Dendritic cell treated with granulocyte-macrophage colony-stimulating factor and Interleukin-4, amounts not matched to agents 40 ng/mL and 50 ng/mL, for 4 days (primary cell): ENCODE results near the gene CLDN10.
"Not testable (repeated sequence)": the region's sequence is repeated elsewhere in the genome, so short reads cannot be mapped to it uniquely, and the experiment has no call there.

Experiments
- H3K27ac Mint-ChIP-seq: one replicate; pipeline ENCODE4 v1.8.0; 2022; ENCODE audit warnings: mild to moderate bottlenecking, mixed read lengths
- H3K27me3 Mint-ChIP-seq: one replicate; pipeline ENCODE4 v1.8.0; 2022; ENCODE audit warnings: mild to moderate bottlenecking, mixed read lengths
- H3K36me3 Mint-ChIP-seq: one replicate; pipeline ENCODE4 v1.8.0; 2022; ENCODE audit warnings: low read depth, mixed read lengths
- H3K4me1 Mint-ChIP-seq: one replicate; pipeline ENCODE4 v1.8.0; 2022; ENCODE audit warnings: low read depth, mixed read lengths
- H3K4me3 Mint-ChIP-seq: one replicate; pipeline ENCODE4 v1.8.0; 2022; ENCODE audit warnings: mild to moderate bottlenecking, moderate library complexity, mixed read lengths
- H3K9me3 Mint-ChIP-seq: one replicate; pipeline ENCODE4 v1.8.0; 2022; ENCODE audit warnings: mixed read lengths
- intact Hi-C: fragments of 100-400 bp; cut with micrococcal nuclease; formaldehyde crosslinking; loops from one replicate; pipeline ENCODE4 v1.15.0; 2022

The CLDN10 gene

GRCh38 chr13:95553581-95554385 is 1.3 kb downstream of the CLDN10 start:
- intact Hi-C loops = no loop called here
- Mint-ChIP-seq H3K9me3 (no peaks in the 10 kb centered on the region), H3K4me1 (peaks cover 21% of the 10 kb centered on the region), H3K27ac (no peak overlapping the region), H3K4me3 (peak overlapping the region; percentile 65), H3K36me3 (no peaks in the 10 kb centered on the region), H3K27me3 (peaks cover 40% of the 10 kb centered on the region)

GRCh38 chr13:95557013-95557412 is 4.5 kb downstream of the CLDN10 start:
- Mint-ChIP-seq H3K4me3 (no peak overlapping the region), H3K27ac (no peak overlapping the region), H3K4me1 (peaks cover 21% of the 10 kb centered on the region), H3K9me3 (no peaks in the 10 kb centered on the region), H3K27me3 (peaks cover 23% of the 10 kb centered on the region), H3K36me3 (no peaks in the 10 kb centered on the region)
- intact Hi-C loops = no loop called here

- Mint-ChIP-seq H3K4me3 (no peak overlapping the region), H3K4me1 (peaks cover 8% of the 10 kb centered on the region), H3K36me3 (no peaks in the 10 kb centered on the region), H3K27ac (no peak overlapping the region), H3K9me3 (no peaks in the 10 kb centered on the region), H3K27me3 (peaks cover 3% of the 10 kb centered on the region)
- intact Hi-C loops = no loop called here
Measured at GRCh38 chr13:95559100-95559499, 6.6 kb downstream of the CLDN10 start.

- H3K9me3 Mint-ChIP-seq = no peaks in the 10 kb centered on the region
- H3K4me1 Mint-ChIP-seq = peaks cover 13% of the 10 kb centered on the region
- intact Hi-C loops = no loop called here
- H3K36me3 Mint-ChIP-seq = no peaks in the 10 kb centered on the region
- no peaks in the 10 kb centered on the region for H3K27me3 Mint-ChIP-seq
- no peak overlapping the region for H3K27ac Mint-ChIP-seq
- H3K4me3 Mint-ChIP-seq = no peak overlapping the region
Measured at GRCh38 chr13:95560387-95560786, 7.9 kb downstream of the CLDN10 start.

- no peaks in the 10 kb centered on the region for H3K9me3 Mint-ChIP-seq
- H3K27ac Mint-ChIP-seq = peak overlapping the region; percentile 74
- H3K36me3 Mint-ChIP-seq = no peaks in the 10 kb centered on the region
- peaks cover 13% of the 10 kb centered on the region for H3K4me1 Mint-ChIP-seq
- intact Hi-C loops = no loop called here
- H3K4me3 Mint-ChIP-seq = no peak overlapping the region
- H3K27me3 Mint-ChIP-seq = no peaks in the 10 kb centered on the region
Measured at GRCh38 chr13:95564091-95564490, 11.6 kb downstream of the CLDN10 start.

GRCh38 chr13:95564733-95565291 is 12.3 kb downstream of the CLDN10 start:
- peak overlapping the region; percentile 79 for H3K4me3 Mint-ChIP-seq
- H3K4me1 Mint-ChIP-seq = peaks cover 13% of the 10 kb centered on the region
- no peaks in the 10 kb centered on the region for H3K36me3 Mint-ChIP-seq
- H3K27me3 Mint-ChIP-seq = no peaks in the 10 kb centered on the region
- intact Hi-C loops = no loop called here
- H3K27ac Mint-ChIP-seq = peak overlapping the region; percentile 74
- no peaks in the 10 kb centered on the region for H3K9me3 Mint-ChIP-seq

- H3K4me1 Mint-ChIP-seq = peaks cover 13% of the 10 kb centered on the region
- H3K27ac Mint-ChIP-seq, H3K27me3 Mint-ChIP-seq, H3K36me3 Mint-ChIP-seq, intact Hi-C loops, H3K9me3 Mint-ChIP-seq, H3K4me3 Mint-ChIP-seq: not testable (repeated sequence)
Measured at GRCh38 chr13:95565758-95566157, 13.2 kb downstream of the CLDN10 start.

GRCh38 chr13:95568131-95568530 is 15.6 kb downstream of the CLDN10 start:
- H3K9me3 Mint-ChIP-seq = no peaks in the 10 kb centered on the region
- H3K27me3 Mint-ChIP-seq = no peaks in the 10 kb centered on the region
- intact Hi-C loops = no loop called here
- no peak overlapping the region for H3K4me3 Mint-ChIP-seq
- no peaks in the 10 kb centered on the region for H3K36me3 Mint-ChIP-seq
- H3K4me1 Mint-ChIP-seq = peaks cover 13% of the 10 kb centered on the region
- H3K27ac Mint-ChIP-seq = no peak overlapping the region

GRCh38 chr13:95570016-95570415 is 17.5 kb downstream of the CLDN10 start:
- H3K4me3 Mint-ChIP-seq = no peak overlapping the region
- peaks cover under 1% of the 10 kb centered on the region for H3K4me1 Mint-ChIP-seq
- H3K27ac Mint-ChIP-seq = no peak overlapping the region
- H3K36me3 Mint-ChIP-seq = no peaks in the 10 kb centered on the region
- no peaks in the 10 kb centered on the region for H3K27me3 Mint-ChIP-seq
- no peaks in the 10 kb centered on the region for H3K9me3 Mint-ChIP-seq
- intact Hi-C loops = no loop called here

- H3K4me1 Mint-ChIP-seq = no peaks in the 10 kb centered on the region
Measured at GRCh38 chr13:95571941-95572340, 19.4 kb downstream of the CLDN10 start.

GRCh38 chr13:95573221-95573620 is 20.7 kb downstream of the CLDN10 start:
- Mint-ChIP-seq H3K36me3 (no peaks in the 10 kb centered on the region), H3K4me3 (no peak overlapping the region), H3K4me1 (no peaks in the 10 kb centered on the region), H3K27ac (no peak overlapping the region), H3K9me3 (no peaks in the 10 kb centered on the region), H3K27me3 (no peaks in the 10 kb centered on the region)
- intact Hi-C loops = no loop called here

More at GRCh38 chr13:95571941-95572340, 19.4 kb downstream of the CLDN10 start:
- Mint-ChIP-seq H3K27ac (no peak overlapping the region), H3K27me3 (no peaks in the 10 kb centered on the region), H3K9me3 (no peaks in the 10 kb centered on the region), H3K4me3 (no peak overlapping the region), H3K36me3 (no peaks in the 10 kb centered on the region)
- intact Hi-C loops = no loop called here

- Mint-ChIP-seq H3K4me3 (no peak overlapping the region), H3K27ac (no peak overlapping the region), H3K27me3 (no peaks in the 10 kb centered on the region), H3K9me3 (no peaks in the 10 kb centered on the region), H3K36me3 (no peaks in the 10 kb centered on the region), H3K4me1 (no peaks in the 10 kb centered on the region)
- intact Hi-C loops = no loop called here
Measured at GRCh38 chr13:95579303-95579702, 26.8 kb downstream of the CLDN10 start.

GRCh38 chr13:95585867-95586266 is 33.3 kb downstream of the CLDN10 start:
- Mint-ChIP-seq H3K27me3 (no peaks in the 10 kb centered on the region), H3K4me1 (no peaks in the 10 kb centered on the region), H3K4me3 (no peak overlapping the region), H3K9me3 (no peaks in the 10 kb centered on the region), H3K36me3 (no peaks in the 10 kb centered on the region), H3K27ac (no peak overlapping the region)
- intact Hi-C loops = no loop called here

GRCh38 chr13:95588134-95588533 is 35.6 kb downstream of the CLDN10 start:
- intact Hi-C loops = no loop called here
- Mint-ChIP-seq H3K9me3 (no peaks in the 10 kb centered on the region), H3K4me3 (no peak overlapping the region), H3K36me3 (no peaks in the 10 kb centered on the region), H3K4me1 (no peaks in the 10 kb centered on the region), H3K27me3 (no peaks in the 10 kb centered on the region), H3K27ac (no peak overlapping the region)

GRCh38 chr13:95588721-95589120 is 36.2 kb downstream of the CLDN10 start:
- no peak overlapping the region for H3K4me3 Mint-ChIP-seq
- H3K4me1 Mint-ChIP-seq = no peaks in the 10 kb centered on the region
- intact Hi-C loops = no loop called here
- H3K9me3 Mint-ChIP-seq = no peaks in the 10 kb centered on the region
- no peak overlapping the region for H3K27ac Mint-ChIP-seq
- no peaks in the 10 kb centered on the region for H3K36me3 Mint-ChIP-seq
- H3K27me3 Mint-ChIP-seq = no peaks in the 10 kb centered on the region
